Osteoblast (primary cell): ENCODE results near the gene ARFIP1. TPM values are rescaled to one million over a fixed set of nuclear protein-coding genes. Genes with fewer than 3 reads are reported as not detected.

Source experiments
- DNase-seq: peaks from one replicate; pipeline ENCODE4 v3.0.0; 2011; ENCODE audit warnings: low spot score, mixed read lengths; ENCODE audit not compliant: insufficient read length; ENCODE audit errors: missing footprints
- H2AFZ ChIP-seq: 2 replicates; pipeline ENCODE4 v1.6.0; 2011; ENCODE audit warnings: mild to moderate bottlenecking, low read length
- H3K27ac ChIP-seq: 2 replicates; pipeline ENCODE4 v1.5.1; 2011; ENCODE audit warnings: mild to moderate bottlenecking, low read depth, low read length, moderate library complexity
- H3K27me3 ChIP-seq: 2 replicates; pipeline ENCODE4 v1.6.0; 2012; ENCODE audit warnings: mild to moderate bottlenecking, control low read depth, inconsistent platforms, low read length, moderate library complexity; ENCODE audit not compliant: insufficient read depth
- H3K36me3 ChIP-seq: 2 replicates; pipeline ENCODE4 v1.5.1; 2011; ENCODE audit warnings: mild to moderate bottlenecking, low read length, control low read depth, moderate library complexity; ENCODE audit not compliant: insufficient read depth
- H3K4me1 ChIP-seq: 2 replicates; pipeline ENCODE4 v1.5.1; 2011; ENCODE audit warnings: mild to moderate bottlenecking, low read length, control low read depth, moderate library complexity; ENCODE audit not compliant: insufficient read depth
- H3K4me2 ChIP-seq: 2 replicates; pipeline ENCODE4 v1.6.0; 2011; ENCODE audit warnings: mild to moderate bottlenecking, low read length; ENCODE audit not compliant: insufficient read depth
- H3K4me3 ChIP-seq: fragments of 200-600 bp; sonication (generic); 3 replicates; pipeline ENCODE4 v1.5.1; 2012; ENCODE audit warnings: mild to moderate bottlenecking, low read length, inconsistent platforms; ENCODE audit not compliant: insufficient read depth
- H3K79me2 ChIP-seq: 2 replicates; pipeline ENCODE4 v1.6.0; 2012; ENCODE audit warnings: mild to moderate bottlenecking, low read length, control low read depth, inconsistent platforms; ENCODE audit not compliant: insufficient read depth
- H3K9me3 ChIP-seq: 2 replicates; pipeline ENCODE4 v1.5.1; 2011; ENCODE audit warnings: low read depth, low read length, control low read depth
- H4K20me1 ChIP-seq: 2 replicates; pipeline ENCODE4 v1.6.0; 2012; ENCODE audit warnings: mild to moderate bottlenecking, low read length, control low read depth; ENCODE audit not compliant: insufficient read depth
- CTCF ChIP-seq: IDR thresholded peaks from 2 replicates; pipeline ENCODE4 v1.5.1; 2011; ENCODE audit warnings: mild to moderate bottlenecking, low read depth, low read length, moderate library complexity; ENCODE audit errors: extremely low read depth
- total RNA-seq: library from RNA; depleted of rRNA; stranded (reverse); fragments of >200 nt; gene quantifications from 2 replicates; pipeline ENCODE4 v1.2.3, GENCODE V29; 2012

The ARFIP1 gene
- total RNA-seq, 1 donor = 38.7 TPM

GRCh38 chr4:152945639-152946038, 165.9 kb downstream of the ARFIP1 start:
- Histone ChIP-seq H3K79me2 (no peaks in the 10 kb centered on the region), H4K20me1 (no peaks in the 10 kb centered on the region), H2AFZ (no peak overlapping the region), H3K9me3 (no peaks in the 10 kb centered on the region), H3K27ac (no peak overlapping the region), H3K4me1 (no peaks in the 10 kb centered on the region), H3K4me2 (no peak overlapping the region), H3K27me3 (peaks cover 33% of the 10 kb centered on the region), H3K4me3 (no peak overlapping the region), H3K36me3 (no peaks in the 10 kb centered on the region)
- no peak for DNase-seq
- TF ChIP-seq CTCF = no peak

- no peaks in the 10 kb centered on the region for H3K36me3 ChIP-seq
- no peaks in the 10 kb centered on the region for H4K20me1 ChIP-seq
- no peak for DNase-seq
- no peaks in the 10 kb centered on the region for H3K4me1 ChIP-seq
- no peaks in the 10 kb centered on the region for H3K9me3 ChIP-seq
- no peak overlapping the region for H2AFZ ChIP-seq
- no peak overlapping the region for H3K4me2 ChIP-seq
- peaks cover 35% of the 10 kb centered on the region for H3K27me3 ChIP-seq
- no peaks in the 10 kb centered on the region for H3K79me2 ChIP-seq
- no peak for TF ChIP-seq CTCF
- no peak overlapping the region for H3K27ac ChIP-seq
- H3K4me3 ChIP-seq = no peak overlapping the region
These were observed 166.7 kb downstream of the ARFIP1 start for GRCh38 chr4:152946446-152946845.

- DNase-seq = no peak
- TF ChIP-seq CTCF = no peak
- H2AFZ ChIP-seq = no peak overlapping the region
- H3K4me2 ChIP-seq = no peak overlapping the region
- H3K27ac ChIP-seq = no peak overlapping the region
- H3K79me2 ChIP-seq = no peaks in the 10 kb centered on the region
- H3K4me3 ChIP-seq = no peak overlapping the region
- no peaks in the 10 kb centered on the region for H3K36me3 ChIP-seq
- H4K20me1 ChIP-seq = no peaks in the 10 kb centered on the region
- peaks cover 36% of the 10 kb centered on the region for H3K27me3 ChIP-seq
- H3K4me1 ChIP-seq = no peaks in the 10 kb centered on the region
- no peaks in the 10 kb centered on the region for H3K9me3 ChIP-seq
These were observed 167.6 kb downstream of the ARFIP1 start for GRCh38 chr4:152947311-152947710.

GRCh38 chr4:152949930-152950329, 170.2 kb downstream of the ARFIP1 start:
- Histone ChIP-seq H3K9me3 (no peaks in the 10 kb centered on the region), H3K27ac (no peak overlapping the region), H3K27me3 (peaks cover 36% of the 10 kb centered on the region), H4K20me1 (no peaks in the 10 kb centered on the region), H3K4me3 (no peak overlapping the region), H3K79me2 (no peaks in the 10 kb centered on the region), H3K36me3 (no peaks in the 10 kb centered on the region), H3K4me1 (no peaks in the 10 kb centered on the region), H3K4me2 (no peak overlapping the region), H2AFZ (no peak overlapping the region)
- no peak for DNase-seq
- TF ChIP-seq CTCF = no peak
